Activated CD4-positive, alpha-beta T cell treated with anti-CD3 and anti-CD28 coated beads for 4 hours (primary cell): ENCODE measurements around the gene FRMPD2.
"Not testable (repeated sequence)": the region's sequence is repeated elsewhere in the genome, so short reads cannot be mapped to it uniquely, and the experiment has no call there.

Source experiments
- DNase-seq, 2 donors: peaks; one replicate each; pipeline ENCODE4 v3.0.0-alpha.2; 2020

FRMPD2 gene

DNA sequence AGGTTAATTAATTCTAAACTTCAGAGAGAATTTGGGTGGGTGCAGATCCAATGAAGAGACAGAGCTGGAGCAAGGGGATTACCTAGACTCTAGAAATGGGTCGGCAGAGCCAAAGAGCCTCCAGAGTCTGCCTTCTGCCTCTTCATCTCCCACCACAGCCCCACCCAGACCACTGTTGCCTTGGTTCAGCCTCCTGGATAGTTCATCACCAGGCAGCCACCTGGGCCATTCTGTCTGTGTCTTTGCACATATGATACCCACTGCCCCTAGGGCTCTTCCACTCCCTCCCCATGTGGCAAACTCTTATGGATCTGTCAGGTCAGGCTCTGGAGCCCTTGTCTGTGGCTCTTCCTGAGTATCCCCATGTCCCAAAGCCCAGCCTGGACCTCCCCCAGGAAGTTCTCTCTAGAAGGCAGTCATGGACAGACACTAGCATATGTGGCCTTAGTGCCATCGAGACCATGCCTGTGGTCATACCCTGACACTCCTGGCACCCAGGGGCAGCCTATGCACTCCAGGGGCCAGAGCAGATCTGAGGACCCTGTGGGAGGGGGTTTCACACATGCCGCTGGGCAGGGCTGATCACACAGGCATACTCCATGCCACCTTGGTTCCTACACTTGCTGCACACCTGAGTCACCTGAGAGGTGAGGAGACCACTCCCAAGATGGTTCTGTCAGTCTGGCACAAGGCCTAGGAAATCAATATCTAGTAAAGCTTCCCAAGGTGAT, 41.6 kb downstream of the FRMPD2 start:
- DNase-seq, result no peak

DNA sequence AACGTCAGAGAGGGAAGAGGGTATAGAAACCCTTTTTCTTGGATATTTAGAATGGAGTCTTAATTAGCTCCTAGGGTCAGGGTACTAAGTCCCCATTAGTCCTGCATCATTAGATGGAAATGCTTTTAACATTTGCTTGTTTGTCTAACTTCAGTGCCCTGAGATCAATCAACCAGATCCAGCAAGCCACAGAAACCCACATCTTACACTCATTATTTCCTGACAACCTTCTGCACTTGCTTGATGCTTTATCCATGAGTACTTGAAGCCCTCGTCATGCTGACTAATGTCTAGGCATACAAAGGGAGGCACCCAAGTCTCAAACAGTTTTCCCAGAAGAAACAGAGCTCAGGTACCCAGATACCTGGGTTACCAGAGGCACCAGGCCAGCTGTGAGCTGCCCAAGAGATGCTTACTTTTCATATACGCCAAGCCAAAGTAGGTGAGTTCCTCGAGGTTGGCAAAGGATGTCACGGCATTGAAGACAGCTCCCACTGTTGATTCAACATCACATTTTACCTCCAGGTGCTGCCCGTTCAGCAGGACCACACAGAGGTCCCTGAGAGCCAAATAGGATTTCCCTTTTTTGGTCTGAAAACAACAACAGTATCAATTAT, 42.7 kb downstream of the FRMPD2 start:
- no peak for DNase-seq

DNA sequence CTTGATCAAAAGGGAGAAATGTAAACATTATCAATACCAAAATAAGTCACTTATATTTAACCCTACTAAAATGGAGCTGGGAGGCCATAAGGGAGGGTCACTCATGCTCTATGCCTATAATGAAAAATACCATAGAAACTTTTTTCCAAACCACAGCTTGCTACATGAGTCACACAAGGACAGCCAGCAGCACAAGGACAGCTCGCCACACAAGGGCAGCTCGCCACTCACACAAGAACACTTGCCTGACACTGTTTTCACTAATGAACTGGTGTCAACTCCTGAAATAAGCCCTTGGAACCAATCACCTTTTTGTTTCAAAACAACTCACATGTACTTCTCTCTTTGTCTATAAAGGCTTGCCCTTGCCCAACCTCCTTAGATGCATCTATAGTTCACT, 43.3 kb downstream of the FRMPD2 start:
- DNase-seq, result no peak

DNA sequence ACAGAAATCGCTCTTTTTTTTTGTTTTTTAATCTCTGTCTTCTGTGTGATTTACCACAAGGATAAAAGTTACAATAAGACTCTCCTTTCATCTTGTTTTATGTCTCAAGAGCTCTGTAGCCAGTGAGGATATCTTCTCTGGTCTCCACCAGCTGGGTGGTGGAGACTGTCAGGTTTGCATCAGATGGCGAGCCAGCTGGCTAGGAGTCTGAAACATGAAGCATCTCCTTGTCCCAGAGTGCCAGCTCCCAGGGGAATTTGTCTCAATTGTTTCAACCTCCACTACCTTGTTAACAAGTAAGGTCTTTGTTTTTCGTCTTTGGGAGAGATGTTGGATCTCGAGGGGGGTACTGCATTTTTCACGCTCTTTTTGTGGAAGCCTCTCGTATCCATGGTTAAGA, 47.3 kb downstream of the FRMPD2 start:
- DNase-seq, result no peak

DNA sequence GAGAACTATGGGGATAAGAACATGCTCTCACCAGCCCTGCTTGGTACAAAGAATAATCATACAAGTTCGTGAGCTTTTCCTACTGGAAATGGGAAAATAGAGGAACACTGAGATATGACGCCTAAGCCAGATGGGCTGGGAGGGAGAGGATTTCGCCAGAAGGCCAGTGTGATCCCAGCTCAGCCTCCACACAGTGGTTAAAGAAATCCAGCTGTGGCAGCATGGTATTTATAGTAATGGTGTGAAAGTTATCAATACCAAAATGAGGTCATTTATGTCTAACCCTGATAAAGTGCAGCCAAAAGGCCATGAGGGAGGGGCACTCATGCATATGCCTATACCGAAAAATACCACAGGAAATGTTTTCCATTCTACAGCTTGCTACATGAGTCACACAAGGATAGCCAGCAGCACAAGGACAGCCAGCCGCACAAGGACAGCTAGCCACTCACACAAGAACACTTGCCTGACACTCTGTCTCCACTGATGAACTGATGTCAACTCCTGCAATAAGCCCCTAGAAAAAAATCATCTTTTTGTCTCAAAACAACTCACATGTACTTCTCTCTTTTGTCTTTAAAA, 49.4 kb downstream of the FRMPD2 start:
- DNase-seq, result no peak

DNA sequence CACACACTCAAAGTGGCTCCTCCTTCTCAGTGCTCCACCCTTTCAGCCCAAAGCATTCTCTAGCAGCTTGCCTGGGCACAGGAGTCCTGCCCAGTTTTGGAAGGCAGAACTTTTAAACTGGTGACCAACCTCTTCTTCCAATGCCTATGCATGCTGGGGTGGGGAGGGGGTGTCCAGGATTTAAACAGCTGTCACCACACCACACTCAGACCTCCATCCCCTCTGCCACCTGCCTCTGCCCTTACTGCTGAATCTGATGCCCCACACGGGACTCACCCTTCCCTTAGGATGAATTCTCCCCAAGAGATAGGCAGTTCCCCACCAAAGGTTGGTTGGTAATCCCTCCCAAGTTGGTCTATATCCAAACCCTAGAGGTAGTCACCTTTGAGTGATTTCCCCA, 50.2 kb downstream of the FRMPD2 start:
- no peak for DNase-seq

DNA sequence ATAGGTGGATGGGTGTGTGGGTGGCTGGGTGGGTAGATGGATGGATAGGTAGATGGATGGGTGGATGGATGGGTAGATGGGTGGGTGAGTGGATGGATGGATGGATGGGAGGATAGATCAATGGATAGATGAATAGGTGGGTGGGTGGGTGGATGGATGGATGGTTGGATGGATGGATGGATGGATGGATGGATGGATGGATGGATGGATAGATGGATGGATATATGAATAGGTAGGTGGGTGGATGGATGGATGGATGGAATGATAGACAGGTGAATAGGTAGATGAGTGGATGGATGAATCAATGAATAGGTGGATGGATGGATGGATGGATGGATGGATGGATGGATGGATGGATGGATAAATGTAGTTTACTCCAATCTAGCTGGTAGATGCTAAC, 52.7 kb downstream of the FRMPD2 start:
- DNase-seq, result no peak

DNA sequence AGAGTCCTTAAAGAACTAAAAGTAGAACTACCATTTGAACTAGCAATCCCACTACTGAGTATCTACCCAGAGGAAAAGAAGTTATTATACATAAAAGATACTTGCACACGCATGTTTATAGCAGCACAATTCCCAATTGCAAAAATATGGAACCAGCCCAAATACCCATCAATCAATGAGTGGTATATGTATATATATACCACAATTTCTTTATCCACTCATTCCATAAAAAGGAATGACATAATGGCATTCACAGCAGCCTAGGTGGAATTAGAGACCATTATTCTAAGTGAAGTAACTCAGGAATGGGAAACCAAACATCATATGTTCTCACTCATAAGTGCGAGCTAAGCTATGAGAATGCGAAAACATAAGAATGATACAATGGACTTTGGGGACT, 53.5 kb downstream of the FRMPD2 start:
- not testable (repeated sequence) for DNase-seq

DNA sequence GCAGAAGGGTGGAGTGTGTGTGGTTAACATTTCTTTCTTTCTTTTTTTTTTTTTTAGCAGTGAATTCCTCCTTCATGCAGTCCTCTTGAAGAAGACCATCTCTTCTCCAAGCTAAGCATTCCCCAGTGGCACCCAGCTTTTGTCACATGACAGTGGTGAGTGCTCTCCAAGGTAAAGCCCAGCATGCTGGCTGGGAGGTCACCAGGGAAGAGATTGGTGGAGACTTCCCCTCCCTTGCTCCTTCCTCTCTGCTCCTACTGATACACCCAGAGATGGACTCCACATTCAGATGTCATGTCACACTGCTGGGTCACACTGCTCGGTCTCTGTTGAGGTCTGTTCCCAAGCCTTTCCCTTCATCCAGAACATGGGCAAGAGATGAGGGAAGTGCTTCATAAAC, 55.3 kb downstream of the FRMPD2 start:
- DNase-seq, result no peak

DNA sequence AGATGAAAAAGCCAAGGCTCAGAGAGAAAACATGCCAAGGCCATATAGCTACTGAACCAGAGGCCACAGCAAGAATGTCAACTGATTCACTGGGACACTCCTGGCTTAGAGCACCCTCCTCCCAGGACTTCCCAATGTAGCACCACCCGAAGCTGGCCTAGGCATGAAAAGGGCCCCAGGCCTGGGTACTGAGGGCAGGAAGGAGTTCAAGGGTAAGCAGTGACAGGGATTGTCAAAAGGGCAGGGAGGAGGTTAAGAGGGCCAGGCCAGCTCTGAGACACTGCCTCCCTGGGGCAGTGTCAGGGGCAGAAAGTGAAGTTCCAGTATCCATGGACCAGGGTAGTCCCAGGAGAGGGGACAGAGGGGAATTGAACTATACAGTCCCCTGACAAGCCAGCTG, 57.8 kb downstream of the FRMPD2 start:
- no peak for DNase-seq

DNA sequence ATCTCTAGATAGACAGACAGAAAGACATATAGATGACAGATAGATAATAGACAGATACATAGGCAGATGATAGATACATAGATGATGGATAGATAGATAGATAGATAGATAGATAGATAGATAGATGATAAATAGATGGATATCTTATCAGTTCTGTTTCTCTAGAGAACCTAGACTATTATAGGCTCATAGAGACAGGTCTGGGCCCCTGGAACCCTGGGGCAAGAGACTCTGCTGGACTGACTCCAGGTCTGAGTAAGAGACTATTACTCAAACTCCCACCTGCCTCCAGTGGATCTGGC, 58.3 kb downstream of the FRMPD2 start:
- no peak for DNase-seq

DNA sequence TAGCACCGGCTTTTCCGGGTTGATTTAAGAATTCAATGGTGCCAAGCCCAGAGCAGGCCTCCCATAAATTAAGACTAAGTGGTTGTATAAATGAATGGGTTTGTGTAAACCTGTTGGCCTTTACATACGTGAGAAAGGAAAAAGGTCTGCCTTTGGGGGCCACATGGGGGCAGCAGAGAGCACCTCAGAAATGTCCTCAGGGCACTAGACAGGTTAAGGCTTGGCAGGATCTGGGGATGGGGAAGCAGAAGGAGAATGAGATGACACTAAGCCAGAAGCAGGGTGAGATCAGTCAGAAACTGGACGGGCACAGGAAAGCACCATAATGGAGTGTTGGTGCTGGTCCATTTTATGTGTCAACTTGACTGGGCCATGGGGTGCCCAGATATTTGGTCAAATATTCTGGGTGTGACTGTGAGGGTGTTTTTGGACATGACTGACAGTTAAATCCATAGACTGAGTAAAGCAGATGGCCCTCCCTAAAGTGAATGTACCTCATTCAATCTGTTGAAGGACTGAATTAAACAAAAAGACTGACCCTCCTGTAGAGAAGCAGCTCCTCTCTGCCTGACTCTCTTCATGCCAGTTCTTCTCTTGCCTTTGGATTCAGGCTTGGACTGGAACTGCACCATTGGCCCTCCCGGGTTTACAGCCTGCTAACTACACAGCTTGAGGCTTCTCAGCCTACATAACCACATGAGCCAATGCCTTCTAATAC, 58.9 kb downstream of the FRMPD2 start:
- no peak for DNase-seq

DNA sequence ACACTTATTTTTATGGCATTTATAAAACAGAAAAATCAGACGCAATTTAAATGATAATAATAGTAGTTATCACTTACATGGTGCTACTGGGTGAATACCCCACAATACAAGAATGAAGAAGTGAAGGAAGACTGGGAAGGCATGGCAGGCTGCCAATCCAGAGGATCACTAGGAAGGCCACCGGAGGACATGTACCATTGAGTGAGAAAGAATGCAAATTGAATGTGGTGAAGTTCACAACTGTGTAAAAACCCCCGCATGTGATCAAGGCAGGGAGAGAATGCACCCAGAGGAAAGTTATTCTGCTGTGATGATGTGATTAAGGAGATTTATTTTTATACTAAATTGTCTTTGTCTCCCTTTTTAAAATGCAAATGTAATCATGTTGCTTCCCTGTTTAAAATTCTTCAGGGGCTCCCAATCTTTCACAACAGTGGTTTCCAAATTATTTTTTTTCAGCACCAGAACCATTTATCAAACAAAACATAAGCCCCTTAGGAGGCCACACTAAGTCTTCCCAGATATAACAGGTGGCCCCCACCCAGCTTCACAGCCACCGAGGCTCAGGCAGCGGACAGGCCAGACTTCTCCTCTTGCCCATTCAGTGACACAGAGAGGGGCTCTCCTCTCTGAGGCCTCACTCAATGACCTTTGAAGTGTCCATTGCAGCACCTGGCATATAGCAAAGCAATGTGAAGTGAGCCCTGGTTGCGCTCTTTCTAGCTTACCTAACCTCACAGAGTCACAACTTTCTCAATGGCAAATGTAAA, 59.6 kb downstream of the FRMPD2 start:
- no peak for DNase-seq

DNA sequence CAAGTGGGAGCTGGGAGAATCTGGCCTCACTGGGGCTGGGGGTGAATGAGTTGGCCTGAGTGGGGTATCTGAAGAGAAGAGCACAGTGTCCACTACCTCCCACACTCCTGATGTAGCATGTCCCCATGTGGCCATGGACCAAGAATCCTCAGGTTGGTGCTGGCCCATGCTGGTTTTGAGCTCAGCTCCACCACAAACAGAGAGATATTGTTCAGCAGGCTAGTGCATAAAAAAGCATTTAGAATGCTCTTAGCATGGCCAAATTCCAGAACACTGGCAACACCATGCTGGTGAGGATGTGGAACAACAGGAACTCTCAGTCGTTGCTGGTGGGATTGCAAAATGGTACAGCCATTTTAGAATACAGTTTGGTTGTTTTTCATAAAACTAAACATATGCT, 61.4 kb downstream of the FRMPD2 start:
- DNase-seq, result no peak

DNA sequence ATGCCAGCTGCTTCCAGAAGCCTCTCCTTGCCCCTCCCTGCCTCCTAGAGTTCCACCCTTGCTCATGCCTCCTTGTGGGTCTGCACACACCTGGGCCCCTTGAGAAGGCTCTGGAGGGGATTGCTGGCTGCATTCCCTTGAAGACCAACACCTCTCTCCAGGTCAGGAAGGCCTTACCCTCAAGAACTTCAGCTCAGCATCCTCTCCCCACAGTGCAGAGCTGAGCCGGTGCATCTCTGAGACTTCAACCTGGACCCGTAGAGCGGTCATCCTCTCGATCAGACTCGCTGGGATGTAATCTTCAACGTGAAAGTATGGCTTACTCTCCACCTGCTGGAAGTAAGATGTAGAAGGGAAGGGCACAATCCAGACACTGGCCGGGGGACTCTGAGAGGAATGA, 62.7 kb downstream of the FRMPD2 start:
- no peak for DNase-seq

DNA sequence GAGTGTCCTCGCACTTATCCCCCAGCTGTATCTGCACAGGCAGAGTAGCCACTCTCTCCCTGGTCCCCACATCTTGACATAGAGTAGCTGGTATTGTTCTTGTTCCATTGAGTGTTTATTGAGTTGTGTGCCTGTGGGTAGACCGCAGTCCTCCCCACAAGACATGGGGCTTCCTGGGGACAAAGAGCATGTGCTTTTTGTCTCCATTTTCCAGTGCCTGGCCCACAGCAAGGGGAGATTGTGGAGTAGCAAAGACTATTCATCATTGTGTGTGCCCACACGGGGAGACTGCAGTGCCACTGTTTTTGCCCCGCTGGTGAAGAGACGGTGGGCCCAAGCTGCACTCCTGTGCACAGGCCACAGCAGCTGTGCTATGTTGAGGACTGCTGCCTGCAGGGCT, 63.5 kb downstream of the FRMPD2 start:
- DNase-seq, result no peak

DNA sequence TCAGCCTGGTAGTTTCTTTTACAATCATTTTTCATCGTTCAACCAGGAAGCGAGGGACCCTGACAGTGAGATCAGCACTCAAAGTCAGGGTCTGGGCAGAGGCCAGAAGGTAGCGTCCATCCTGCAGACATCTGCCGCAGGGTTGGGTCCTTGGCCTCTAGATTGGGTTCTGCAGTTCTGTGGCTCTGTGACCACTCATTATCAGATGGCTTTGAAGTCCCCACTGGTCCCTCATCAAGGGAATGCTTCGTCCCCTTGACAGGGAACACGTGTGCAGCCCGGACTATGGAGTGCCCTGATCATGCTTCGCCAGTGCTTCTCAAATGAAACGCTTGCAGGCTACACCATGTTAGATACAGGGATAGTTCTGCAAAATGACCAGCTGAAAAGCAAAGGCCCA, 64.1 kb downstream of the FRMPD2 start:
- DNase-seq, result no peak

DNA sequence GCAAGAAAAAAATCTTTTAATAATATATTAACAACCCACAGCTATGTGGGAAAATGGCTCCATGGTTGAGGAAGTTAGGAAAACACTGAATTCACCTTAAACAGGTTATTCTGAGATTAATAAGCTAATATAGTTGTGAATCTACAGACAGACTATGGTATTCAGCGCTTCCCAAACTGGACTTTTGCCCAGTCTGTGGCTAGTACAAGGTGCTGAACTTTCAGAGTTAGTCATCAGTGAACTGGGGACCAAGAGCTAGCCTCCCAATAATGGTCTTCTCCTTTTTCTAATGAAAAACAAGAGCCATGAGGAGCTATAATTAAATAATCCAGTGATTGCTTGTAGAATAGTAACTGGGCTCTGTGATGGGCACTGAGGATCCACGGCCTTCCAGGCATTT, 65.3 kb downstream of the FRMPD2 start:
- DNase-seq, result no peak

DNA sequence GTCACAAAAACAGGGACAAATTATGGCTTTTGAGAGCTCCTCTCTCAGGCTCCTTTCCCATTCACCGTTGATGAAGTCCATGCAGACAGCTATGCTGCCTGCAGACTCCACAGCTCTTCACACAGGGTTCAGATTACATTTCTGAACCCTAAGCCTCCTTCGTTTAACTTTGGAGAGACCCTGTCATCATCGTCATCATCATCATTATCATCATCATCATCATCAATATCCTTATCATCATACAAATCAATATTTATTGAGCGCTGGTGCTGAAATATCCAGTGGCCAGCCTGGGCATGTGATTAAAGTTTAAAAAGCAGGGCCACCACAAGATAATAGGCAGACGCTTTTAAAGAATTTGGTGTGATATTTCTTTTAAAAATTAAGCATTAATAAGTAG, 66.6 kb downstream of the FRMPD2 start:
- no peak for DNase-seq

DNA sequence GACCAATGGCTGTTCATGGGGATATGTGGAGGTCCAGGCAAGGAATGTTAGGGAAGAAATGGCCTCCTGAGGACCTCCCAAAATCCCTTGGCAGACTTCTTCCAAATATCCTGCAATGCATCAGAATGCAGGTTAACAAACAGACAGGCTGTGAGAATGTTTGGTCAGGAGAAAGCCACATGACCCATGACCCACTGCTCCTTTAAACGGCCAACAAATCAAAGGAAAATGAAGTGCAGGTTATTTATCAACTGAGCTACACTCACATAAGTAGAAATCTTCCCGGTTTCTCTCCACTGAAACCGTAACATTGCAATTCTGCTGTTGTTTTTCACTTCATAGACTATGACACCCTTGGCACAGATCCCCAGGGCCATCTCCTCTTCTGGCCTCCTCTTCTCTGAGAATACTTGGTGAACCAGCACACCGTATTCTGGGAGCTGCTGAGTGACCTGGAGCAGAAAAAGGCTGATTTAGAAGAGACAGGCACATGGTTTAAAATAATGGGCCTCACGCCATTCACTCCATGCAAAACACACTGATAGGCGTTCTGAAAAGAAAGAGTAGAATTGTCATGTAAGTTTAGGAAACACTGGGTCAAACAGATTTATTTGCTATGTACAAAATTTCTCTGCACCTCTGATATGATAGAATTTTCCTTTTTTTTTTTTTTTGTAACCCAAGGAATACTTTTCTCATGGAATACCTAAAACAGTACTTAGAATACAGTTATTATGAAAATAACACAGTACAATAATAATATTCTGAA, 67.8 kb downstream of the FRMPD2 start:
- no peak for DNase-seq

DNA sequence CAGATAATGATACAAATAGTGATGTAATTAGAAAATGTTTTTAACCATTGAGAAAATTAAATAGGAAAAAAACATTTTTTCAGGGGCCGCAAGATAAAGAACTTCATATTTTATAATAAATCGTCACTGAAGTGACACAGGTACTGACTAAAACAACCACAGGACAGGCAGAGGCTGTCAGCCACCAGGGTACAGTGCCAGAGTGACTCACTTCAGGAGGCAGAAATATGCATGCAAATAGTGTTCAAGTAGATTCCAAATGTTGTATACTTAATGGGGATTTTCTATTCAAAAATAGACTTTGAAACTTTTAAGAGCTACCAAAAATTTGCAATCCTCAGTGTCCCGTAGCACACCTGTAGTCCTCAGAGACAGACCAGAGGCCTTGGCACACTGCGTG, 68.6 kb downstream of the FRMPD2 start:
- no peak for DNase-seq

DNA sequence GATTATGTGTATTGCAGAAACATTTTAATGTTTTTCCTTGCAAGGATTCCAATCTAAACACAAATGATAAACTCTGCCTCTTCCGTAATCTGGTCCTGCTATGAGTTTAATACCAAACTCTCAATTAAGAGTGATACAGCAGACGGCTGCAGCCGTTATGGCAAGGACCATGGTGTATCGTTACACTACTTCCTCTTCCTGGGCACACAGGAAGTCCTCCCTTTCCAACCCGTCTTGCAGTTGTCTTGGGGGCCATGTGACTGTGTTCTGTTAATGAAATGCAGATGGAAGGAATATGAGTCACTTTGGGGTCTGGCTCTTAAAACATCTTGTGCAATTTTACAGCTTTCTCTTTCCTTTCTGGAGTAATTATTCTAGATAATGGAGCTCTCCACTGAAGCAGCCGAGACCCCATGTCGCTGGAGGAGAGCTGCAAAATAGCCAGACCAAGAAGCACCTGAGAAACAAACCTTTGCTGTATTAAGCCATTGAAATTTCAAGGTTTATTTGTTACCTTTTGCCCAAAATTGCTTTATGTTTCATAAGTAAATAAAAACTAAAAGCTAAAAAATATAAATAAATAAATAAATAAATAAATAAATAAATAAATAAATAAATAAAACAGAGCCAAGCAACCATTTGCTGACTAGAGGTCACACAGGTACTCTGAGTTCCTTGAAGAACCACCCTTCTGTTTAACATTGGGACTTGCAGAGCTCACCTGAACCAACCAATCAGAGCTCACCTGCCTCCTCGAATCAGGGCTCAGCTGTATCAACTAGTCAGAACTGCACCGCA, 74.7 kb downstream of the FRMPD2 start:
- no peak for DNase-seq
